Right renal cortex interstitium (tissue), 3 donors: Measurements from ENCODE around the gene SORCS2. TPM values are rescaled to one million over a fixed set of nuclear protein-coding genes. Genes with fewer than 3 reads are reported as not detected.

Experiments
- DNase-seq, 3 donors: peaks; one replicate each; pipeline ENCODE4 v3.0.0-alpha.2; 2013; ENCODE audit warnings: low read depth in 3 of 3, low spot score in 2 of 3
- polyA plus RNA-seq, 3 donors: library from polyadenylated mRNA; unstranded; fragments of 120-200 nt; gene quantifications; one replicate each; pipeline ENCODE4 v1.2.1, GENCODE V29; 2013; ENCODE audit not compliant: insufficient read length in 3 of 3

Gene SORCS2
- polyA plus RNA-seq, 3 donors, result 6.6 to 7.9 (median 7.0) TPM

GRCh38 chr4:7197910-7198309 is 5.6 kb downstream of the SORCS2 start:
- DNase-seq, result no peak

GRCh38 chr4:7198440-7199128 is 6.2 kb downstream of the SORCS2 start:
- no peak for DNase-seq

DNA sequence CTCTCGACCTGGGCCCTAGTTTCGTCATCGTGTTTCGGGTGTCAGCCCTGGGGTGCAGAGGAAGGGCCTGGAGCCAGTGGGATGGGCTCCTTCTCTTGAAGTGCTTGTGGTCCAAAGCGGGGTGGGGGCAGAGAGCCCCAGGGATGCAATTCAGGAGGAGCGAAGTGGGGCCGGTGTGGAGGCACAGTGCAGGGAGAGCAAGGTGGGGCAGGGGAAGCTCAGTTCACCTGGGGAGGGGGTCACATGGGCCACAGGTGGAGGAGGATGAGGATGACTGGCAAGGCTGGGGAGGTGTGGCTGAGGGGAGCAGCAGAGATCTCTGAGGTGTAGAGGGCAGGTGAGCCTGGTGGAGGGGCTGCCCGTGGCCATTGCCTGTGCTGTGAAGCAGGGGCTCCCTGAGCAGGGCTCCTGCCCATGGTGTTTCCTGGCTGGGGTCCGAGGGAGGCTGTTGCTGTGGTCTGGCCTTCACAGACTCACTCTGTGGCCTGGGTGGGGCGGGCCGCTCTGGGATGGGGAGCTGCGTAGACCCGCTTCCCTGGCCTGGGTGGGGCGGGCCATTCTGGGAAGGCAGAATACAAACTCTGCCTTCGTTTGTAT is 6.9 kb downstream of the SORCS2 start:
- DNase-seq, result no peak

DNA sequence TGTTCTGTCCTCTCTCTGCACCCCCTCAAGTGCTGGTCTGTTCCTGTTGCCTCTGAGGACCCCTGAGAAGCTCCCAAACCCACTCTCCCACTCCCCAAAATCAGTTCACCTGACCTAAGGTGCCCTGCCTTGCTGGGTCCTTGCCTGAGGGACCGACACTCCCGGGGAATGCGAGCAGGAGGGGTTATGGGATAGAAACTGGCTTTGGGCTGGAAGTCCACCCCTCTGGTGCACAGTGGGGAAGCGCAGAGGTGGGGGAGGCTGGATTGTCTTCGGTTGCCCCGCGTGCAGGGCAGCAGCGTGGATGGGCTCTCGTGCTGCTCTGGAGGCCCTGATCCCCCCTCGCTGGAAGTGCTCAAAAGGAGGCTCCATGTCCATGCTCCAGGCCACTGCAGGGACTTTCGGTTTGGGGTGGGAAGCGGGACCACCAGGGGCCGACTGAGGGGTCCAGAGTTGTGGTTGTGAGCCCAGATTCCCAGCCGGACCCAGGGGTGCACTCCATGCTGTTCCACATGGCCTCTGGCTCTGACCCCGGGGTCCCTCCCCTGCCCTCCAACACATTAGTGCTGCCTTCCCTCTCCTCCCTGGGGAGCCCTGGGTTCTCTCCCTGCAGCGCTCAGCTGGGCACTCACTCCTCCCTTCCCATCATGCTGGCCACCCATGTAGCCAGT is 7.6 kb downstream of the SORCS2 start:
- DNase-seq, result no peak

GRCh38 chr4:7200801-7201200 is 8.5 kb downstream of the SORCS2 start:
- no peak for DNase-seq

- DNase-seq, result no peak
These were observed 9.3 kb downstream of the SORCS2 start for GRCh38 chr4:7201420-7202305.

GRCh38 chr4:7202411-7202810 is 10.1 kb downstream of the SORCS2 start:
- DNase-seq, result no peak

DNA sequence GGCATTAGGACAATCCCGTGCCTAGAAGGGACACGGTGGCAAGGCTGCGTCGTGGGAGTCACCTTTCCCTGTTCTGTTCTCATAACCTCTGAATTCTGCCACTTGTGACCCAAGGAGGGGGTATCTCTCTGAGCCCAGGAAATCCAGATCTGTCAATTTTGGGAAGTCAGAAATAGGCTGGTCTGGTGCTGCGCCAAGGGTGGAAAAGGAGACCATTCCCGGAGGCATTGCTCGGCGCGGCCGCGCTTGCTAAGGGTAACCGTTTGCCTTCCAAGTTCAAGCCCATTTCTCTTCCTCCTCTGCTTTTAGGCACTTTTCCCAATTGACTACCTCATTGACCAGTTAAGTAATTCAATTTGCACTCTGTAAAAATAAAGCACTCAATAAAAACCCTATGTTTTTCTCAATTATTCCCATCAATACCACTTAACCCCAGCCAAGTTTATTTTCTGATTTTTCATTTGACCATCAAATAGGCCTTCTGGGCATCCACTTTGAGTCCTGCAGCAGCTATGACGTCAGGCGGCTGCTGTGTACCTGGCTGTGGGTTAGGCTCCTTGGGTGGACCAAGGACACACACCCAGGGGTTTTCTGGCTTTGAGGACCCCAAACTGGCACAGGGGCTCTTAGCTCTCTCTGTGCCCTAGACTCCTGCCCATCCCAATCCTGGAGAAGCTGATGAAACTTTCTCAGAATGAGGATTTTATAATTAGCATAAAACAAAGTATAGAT is 12.5 kb downstream of the SORCS2 start:
- no peak for DNase-seq

GRCh38 chr4:7206385-7206784 is 14.0 kb downstream of the SORCS2 start:
- no peak for DNase-seq

GRCh38 chr4:7206911-7207567 is 14.7 kb downstream of the SORCS2 start:
- DNase-seq, result no peak

DNA sequence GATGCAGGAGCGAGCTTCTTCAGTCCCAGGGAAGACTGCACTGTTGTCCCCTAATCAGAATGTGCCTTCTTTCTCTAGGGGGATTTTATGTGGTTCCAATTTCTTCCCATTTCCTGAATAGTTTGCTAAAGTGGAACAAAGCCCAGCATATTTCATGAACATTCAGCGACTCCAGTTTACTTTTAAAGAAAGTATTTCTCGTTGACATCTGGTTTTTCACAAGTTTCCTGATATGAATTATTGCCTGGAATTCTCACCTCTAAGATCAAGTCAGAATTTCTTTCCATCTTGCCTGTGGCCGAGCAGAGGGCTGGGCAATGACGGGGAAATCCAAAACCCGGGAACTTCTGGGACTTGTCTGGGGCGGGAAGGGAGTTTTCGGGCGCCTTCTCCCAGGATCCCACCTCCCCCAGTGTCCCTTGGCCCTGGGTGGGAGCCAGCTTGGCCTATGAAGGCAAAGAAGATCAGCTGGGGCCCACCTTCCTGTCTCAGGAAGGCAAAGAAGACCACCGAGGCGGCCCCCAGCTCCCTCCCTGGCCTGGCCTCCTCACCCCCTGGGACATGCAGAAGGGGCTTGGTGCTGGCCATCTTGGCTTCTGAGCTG is 15.4 kb downstream of the SORCS2 start:
- DNase-seq, result no peak

GRCh38 chr4:7208509-7209451 is 16.4 kb downstream of the SORCS2 start:
- DNase-seq, result no peak

- no peak for DNase-seq
These were observed 17.4 kb downstream of the SORCS2 start for GRCh38 chr4:7209699-7210098.

DNA sequence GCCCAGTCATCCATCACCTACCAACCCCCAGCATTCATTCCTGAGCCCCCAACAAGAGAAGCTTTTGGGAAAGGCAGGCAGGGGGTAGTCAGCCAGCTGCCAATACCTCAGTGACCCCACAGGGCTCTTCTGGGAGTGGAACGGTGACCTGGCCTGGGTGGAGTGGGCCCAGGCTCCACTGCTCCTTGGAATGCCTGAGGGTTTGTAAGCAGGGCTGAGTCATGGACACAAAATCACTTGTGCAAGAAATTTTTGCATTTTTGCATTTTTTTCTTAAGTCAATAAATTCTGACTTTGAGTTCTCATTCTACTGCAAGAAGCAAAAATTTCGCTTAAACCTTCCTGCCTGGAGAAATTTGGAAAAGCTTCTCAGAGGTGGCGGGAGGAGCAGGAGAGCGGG is 18.5 kb downstream of the SORCS2 start:
- DNase-seq, result no peak

DNA sequence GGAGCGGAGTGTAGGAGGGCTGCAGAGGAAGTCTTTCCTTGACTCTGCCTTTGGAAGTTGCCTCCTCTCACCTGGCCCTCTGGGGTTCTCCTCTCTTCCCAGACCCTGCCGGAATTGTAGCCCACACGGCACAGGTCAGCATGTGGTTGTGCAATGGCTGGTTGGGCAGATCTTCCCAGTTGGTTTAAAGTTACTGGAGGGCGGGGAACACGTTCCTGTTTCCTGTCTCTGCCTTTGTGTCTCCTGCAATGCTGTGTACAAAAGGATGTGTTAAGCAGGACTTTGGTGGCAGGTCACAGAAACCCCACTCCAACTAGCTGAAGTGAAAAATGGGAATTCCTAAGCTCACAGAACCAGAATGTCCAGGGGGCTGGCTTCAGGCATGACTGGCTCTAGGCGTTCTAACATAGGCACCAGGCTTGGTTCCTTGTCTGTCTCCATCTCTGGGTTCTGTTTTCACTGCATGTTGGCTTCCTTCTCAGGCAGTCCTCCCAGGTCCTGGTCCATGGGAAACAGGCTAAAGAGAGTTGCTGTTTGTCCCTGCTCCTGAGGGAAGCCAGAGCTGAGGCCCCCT is 19.9 kb downstream of the SORCS2 start:
- no peak for DNase-seq

- DNase-seq, result no peak
These were observed 20.6 kb downstream of the SORCS2 start for GRCh38 chr4:7212921-7213320.

- no peak for DNase-seq
These were observed 21.5 kb downstream of the SORCS2 start for GRCh38 chr4:7213807-7214206.

- DNase-seq, result no peak
These were observed 22.0 kb downstream of the SORCS2 start for GRCh38 chr4:7214359-7214758.
